Astrocyte (in vitro differentiated cells and primary cell): ENCODE results near the gene ATP5PO.
"Not testable (repeated sequence)": the region's sequence is repeated elsewhere in the genome, so short reads cannot be mapped to it uniquely, and the experiment has no call there.

ENCODE experiments used
- EZH2 ChIP-seq: IDR thresholded peaks from 2 replicates; pipeline ENCODE4 v1.6.1; 2012; ENCODE audit warnings: mild to moderate bottlenecking, low read length, inconsistent platforms; ENCODE audit not compliant: insufficient read depth
- TF ChIP-seq, protein P1 (sequence below): IDR thresholded peaks from 2 replicates; pipeline ENCODE4 v1.5.1; 2011; ENCODE audit warnings: low read depth, mild to moderate bottlenecking, inconsistent platforms, low read length, moderate library complexity; ENCODE audit not compliant: insufficient read depth

DNA sequence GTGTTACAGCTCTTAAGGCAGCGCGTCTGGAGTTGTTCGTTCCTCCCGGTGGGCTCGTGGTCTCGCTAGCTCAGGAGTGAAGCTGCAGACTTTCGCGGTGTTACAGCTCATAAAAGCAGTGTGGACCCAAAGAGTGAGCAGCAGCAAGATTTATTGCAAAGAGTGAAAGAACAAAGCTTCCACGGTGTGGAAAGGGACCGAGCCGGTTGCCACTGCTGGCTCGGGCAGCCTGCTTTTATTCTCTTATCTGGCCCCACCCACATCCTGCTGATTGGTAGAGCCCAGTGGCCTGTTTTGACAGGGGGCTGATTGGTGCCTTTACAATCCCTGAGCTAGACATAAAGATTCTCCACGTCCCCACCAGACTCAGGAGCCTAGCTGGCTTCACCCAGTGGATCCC is 47.7 kb downstream of the ATP5PO start:
- TF ChIP-seq, protein P1, sequence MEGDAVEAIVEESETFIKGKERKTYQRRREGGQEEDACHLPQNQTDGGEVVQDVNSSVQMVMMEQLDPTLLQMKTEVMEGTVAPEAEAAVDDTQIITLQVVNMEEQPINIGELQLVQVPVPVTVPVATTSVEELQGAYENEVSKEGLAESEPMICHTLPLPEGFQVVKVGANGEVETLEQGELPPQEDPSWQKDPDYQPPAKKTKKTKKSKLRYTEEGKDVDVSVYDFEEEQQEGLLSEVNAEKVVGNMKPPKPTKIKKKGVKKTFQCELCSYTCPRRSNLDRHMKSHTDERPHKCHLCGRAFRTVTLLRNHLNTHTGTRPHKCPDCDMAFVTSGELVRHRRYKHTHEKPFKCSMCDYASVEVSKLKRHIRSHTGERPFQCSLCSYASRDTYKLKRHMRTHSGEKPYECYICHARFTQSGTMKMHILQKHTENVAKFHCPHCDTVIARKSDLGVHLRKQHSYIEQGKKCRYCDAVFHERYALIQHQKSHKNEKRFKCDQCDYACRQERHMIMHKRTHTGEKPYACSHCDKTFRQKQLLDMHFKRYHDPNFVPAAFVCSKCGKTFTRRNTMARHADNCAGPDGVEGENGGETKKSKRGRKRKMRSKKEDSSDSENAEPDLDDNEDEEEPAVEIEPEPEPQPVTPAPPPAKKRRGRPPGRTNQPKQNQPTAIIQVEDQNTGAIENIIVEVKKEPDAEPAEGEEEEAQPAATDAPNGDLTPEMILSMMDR, result not testable (repeated sequence)
- TF ChIP-seq EZH2, result not testable (repeated sequence)
